Spleen (tissue), 11 donors: ENCODE measurements around the gene FN1. TPM values are rescaled to one million over a fixed set of nuclear protein-coding genes. Genes with fewer than 3 reads are reported as not detected.

Source experiments
- DNase-seq: peaks from one replicate; pipeline ENCODE4 v3.0.0-alpha.2; 2020
- H3K27ac ChIP-seq, 8 donors: fragments of 200-600 bp; sonication (generic) in 7 of 8; 1 replicate in 4 of 8; 2 replicates in 4 of 8; pipeline versions ENCODE4 v1.5.0 to v1.8.0; 2016 to 2021; ENCODE audit warnings: inconsistent platforms in 4 of 8, mild to moderate bottlenecking in 4 of 8, moderate library complexity in 1 of 8
- H3K27me3 ChIP-seq, 7 donors: fragments of 200-600 bp; sonication (generic) in 6 of 7; replicated peaks in 1 of 7; 1 replicate in 4 of 7; 2 replicates in 3 of 7; pipeline versions ENCODE4 v1.5.0 to v1.8.0; 2016 to 2021; ENCODE audit warnings: inconsistent platforms in 3 of 7, mild to moderate bottlenecking in 1 of 7
- H3K36me3 ChIP-seq, 6 donors: fragments of 200-600 bp; sonication (generic) in 5 of 6; 1 replicate in 4 of 6; 2 replicates in 2 of 6; pipeline versions ENCODE4 v1.5.0 to v1.8.0; 2016 to 2021; ENCODE audit warnings: inconsistent platforms in 2 of 6
- H3K4me1 ChIP-seq, 6 donors: fragments of 200-600 bp; sonication (generic) in 5 of 6; 1 replicate in 3 of 6; 2 replicates in 3 of 6; pipeline versions ENCODE4 v1.5.0 to v1.8.0; 2016 to 2021; ENCODE audit warnings: inconsistent platforms in 3 of 6
- H3K4me3 ChIP-seq, 8 donors: fragments of 200-600 bp; sonication (generic) in 7 of 8; 1 replicate in 4 of 8; 2 replicates in 4 of 8; pipeline versions ENCODE4 v1.5.0 to v1.8.0; 2016 to 2021; ENCODE audit warnings: inconsistent platforms in 4 of 8, mild to moderate bottlenecking in 4 of 8, moderate library complexity in 2 of 8
- H3K9me3 ChIP-seq, 8 donors: fragments of 200-600 bp; sonication (generic) in 7 of 8; 1 replicate in 4 of 8; 2 replicates in 4 of 8; pipeline versions ENCODE4 v1.5.0 to v1.8.0; 2016 to 2021; ENCODE audit warnings: inconsistent platforms in 4 of 8
- CTCF ChIP-seq, 11 experiments: fragments of 200-600 bp in 7 of 11; fragments of 450-650 bp in 4 of 11; sonication (generic) in 4 of 11; IDR thresholded peaks in 8 of 11; conservative IDR thresholded peaks in 3 of 11; 1 replicate in 7 of 11; 2 replicates in 4 of 11; pipeline versions ENCODE4 v1.4.0 to v1.8.0; 2016 to 2021; ENCODE audit warnings: antibody characterized with exemption in 11 of 11, inconsistent platforms in 4 of 11, mild to moderate bottlenecking in 1 of 11
- POLR2A ChIP-seq, 3 donors: fragments of 450-650 bp; IDR thresholded peaks; one replicate each; pipeline ENCODE4 v1.5.1; 2017; ENCODE audit warnings: antibody characterized with exemption in 3 of 3, mild to moderate bottlenecking in 1 of 3
- POLR2AphosphoS5 ChIP-seq, 3 donors: sonication (generic); formaldehyde crosslinking; IDR thresholded peaks; one replicate each; pipeline ENCODE4 v1.5.1; 2017; ENCODE audit warnings: antibody characterized with exemption in 3 of 3
- WGBS, 5 donors: extraction: QIAGEN DNeasy Blood & Tissue Kit in 3 of 5; methylation state at CpG; one replicate each; pipeline versions ENCODE4 v1.1.5 to v1.1.7; 2013 to 2018; 5-methylcytosine and 5-hydroxymethylcytosine counted together
- intact Hi-C: fragments of 100-400 bp; cut with DNase I; formaldehyde crosslinking; loops from one replicate; pipeline ENCODE4 v1.15.0; 2023; ENCODE audit warnings: low total_unique reads
- polyA plus RNA-seq, 3 donors: library from polyadenylated mRNA; stranded (reverse); fragments of 200-250 nt; gene quantifications; one replicate each; pipeline ENCODE4 v1.2.1, GENCODE V29; 2013
- total RNA-seq, 7 donors: library from RNA; depleted of rRNA in 3 of 7; stranded (reverse); fragments of >200 nt in 3 of 7; fragmentation: NEBNext Ultra II Directional in 4 of 7; extraction: Animal tissue kit (Norgen Biotek cat#: 25700) in 4 of 7; gene quantifications; one replicate each; pipeline versions ENCODE4 v1.1.0 to v1.2.1, GENCODE V29; 2016 to 2021
- donor health status: healthy with polysubstance abuse.
- donor health status: DM: no; HTN: no; CAD: no; lungs with moderate emphysema.
- donor health status: DM: no; HTN: no; CAD: no.
- donor health status: Bipolar disorder and iron deficiency.
- donor health status: healthy.
- donor health status: DM: no; HTN: no; CAD: no.
- donor health status: DM: yes; HTN: yes; CAD: no.

FN1 gene
- total and polyA plus RNA-seq, 10 donors = 28.0 to 104 (median 35.8) TPM

GRCh38 chr2:215358312-215358845 lies 77.5 kb downstream of the FN1 start:
- intact Hi-C loops = no loop called here
- Histone ChIP-seq H3K27me3 (no peaks in the 10 kb centered on the region), H3K9me3 (no peaks in the 10 kb centered on the region), H3K4me1 (no peaks in the 10 kb centered on the region), H3K27ac (no peak overlapping the region), H3K36me3 (peaks cover 0 to 51% (median 6%) of the 10 kb centered on the region in 6 donors), H3K4me3 (no peak overlapping the region)
- WGBS, 5 donors = 93 to 98% (median 95%) methylated on average over 4 of the region's 4 CpGs
- no peak for DNase-seq
- TF ChIP-seq CTCF (IDR thresholded peaks at IDR 0.05 in 8 of 11, conservative IDR thresholded peaks at IDR 0.05 in 3 of 11) (no peak), POLR2AphosphoS5 (IDR thresholded peaks at IDR 0.05) (no peak), POLR2A (IDR thresholded peaks at IDR 0.05) (no peak)

- 69 to 86% (median 76%) methylated on average over 3 of the region's 3 CpGs for WGBS, 5 donors
- H3K27ac ChIP-seq = no peak overlapping the region
- no peak for TF ChIP-seq POLR2AphosphoS5 (IDR thresholded peaks at IDR 0.05)
- TF ChIP-seq CTCF (IDR thresholded peaks at IDR 0.05 in 8 of 11, conservative IDR thresholded peaks at IDR 0.05 in 3 of 11) = no peak
- no peak for TF ChIP-seq POLR2A (IDR thresholded peaks at IDR 0.05)
- DNase-seq = no peak
- intact Hi-C loops = no loop called here
- H3K9me3 ChIP-seq = no peaks in the 10 kb centered on the region
- no peaks in the 10 kb centered on the region for H3K4me1 ChIP-seq
- H3K27me3 ChIP-seq = no peaks in the 10 kb centered on the region
- H3K4me3 ChIP-seq = no peak overlapping the region
- peaks cover 0 to 50% (median 2%) of the 10 kb centered on the region in 6 donors for H3K36me3 ChIP-seq
Measured at GRCh38 chr2:215357660-215358059, 78.2 kb downstream of the FN1 start.

- intact Hi-C loops = no loop called here
- WGBS, 5 donors = 93 to 99% (median 94%) methylated on average over 9 of the region's 9 CpGs
- H3K27ac ChIP-seq = no peak overlapping the region
Measured at GRCh38 chr2:215356948-215357461, 78.9 kb downstream of the FN1 start.

More at GRCh38 chr2:215356948-215357461, 78.9 kb downstream of the FN1 start:
- TF ChIP-seq POLR2AphosphoS5 (IDR thresholded peaks at IDR 0.05) = no peak
- no peak for TF ChIP-seq CTCF (IDR thresholded peaks at IDR 0.05 in 8 of 11, conservative IDR thresholded peaks at IDR 0.05 in 3 of 11)
- no peak for TF ChIP-seq POLR2A (IDR thresholded peaks at IDR 0.05)
- Histone ChIP-seq H3K4me3 (no peak overlapping the region), H3K36me3 (peaks cover 0 to 43% (median 0%) of the 10 kb centered on the region in 6 donors), H3K4me1 (no peaks in the 10 kb centered on the region), H3K9me3 (no peaks in the 10 kb centered on the region), H3K27me3 (no peaks in the 10 kb centered on the region)
- DNase-seq = no peak
